NCI-H748 treated with DMSO at 0.1 percent for 48 hours (cell line): ENCODE data around the gene AGRN.

Experiments used
- DNase-seq: peaks from one replicate; lab custom pipeline; 2025; lab: John Stamatoyannopoulos, UW

The AGRN gene

GRCh38 chr1:1038694-1039093 is 18.8 kb downstream of the AGRN start:
- no peak for DNase-seq

- DNase-seq, result no peak
These were observed 19.4 kb downstream of the AGRN start for GRCh38 chr1:1039145-1039910.

- DNase-seq, result peak; percentile 16
These were observed 20.4 kb downstream of the AGRN start for GRCh38 chr1:1040004-1040991.

- no peak for DNase-seq
These were observed 21.2 kb downstream of the AGRN start for GRCh38 chr1:1041092-1041523.

- DNase-seq, result no peak
These were observed 22.0 kb downstream of the AGRN start for GRCh38 chr1:1041873-1042272.

- no peak for DNase-seq
These were observed 22.9 kb downstream of the AGRN start for GRCh38 chr1:1042835-1043234.

- DNase-seq, result no peak
These were observed 23.5 kb downstream of the AGRN start for GRCh38 chr1:1043411-1043810.

- DNase-seq, result no peak
These were observed 24.0 kb downstream of the AGRN start for GRCh38 chr1:1043921-1044320.

- DNase-seq, result no peak
These were observed 24.6 kb downstream of the AGRN start for GRCh38 chr1:1044455-1045078.

GRCh38 chr1:1045129-1045528 is 25.2 kb downstream of the AGRN start:
- DNase-seq, result no peak

GRCh38 chr1:1046243-1046642 is 26.3 kb downstream of the AGRN start:
- no peak for DNase-seq

- DNase-seq, result no peak
These were observed 26.8 kb downstream of the AGRN start for GRCh38 chr1:1046767-1047166.

- DNase-seq, result no peak
These were observed 27.5 kb downstream of the AGRN start for GRCh38 chr1:1047407-1047806.

GRCh38 chr1:1047963-1048362 is 28.0 kb downstream of the AGRN start:
- no peak for DNase-seq

- no peak for DNase-seq
These were observed 28.8 kb downstream of the AGRN start for GRCh38 chr1:1048765-1049164.

- no peak for DNase-seq
These were observed 29.6 kb downstream of the AGRN start for GRCh38 chr1:1049318-1050165.

- DNase-seq, result no peak
These were observed 30.7 kb downstream of the AGRN start for GRCh38 chr1:1050577-1051052.

- DNase-seq, result no peak
These were observed 31.3 kb downstream of the AGRN start for GRCh38 chr1:1051127-1051810.

- no peak for DNase-seq
These were observed 32.3 kb downstream of the AGRN start for GRCh38 chr1:1052003-1052840.

GRCh38 chr1:1053022-1053421 is 33.1 kb downstream of the AGRN start:
- DNase-seq, result no peak
